Stimulated activated CD4-positive, alpha-beta T cell treated with anti-CD3 and anti-CD28 coated beads, Interleukin-4, amount 100 ng/mL, for 4 hours (primary cell): ENCODE results near the gene NDUFS6.
"Not testable (repeated sequence)": the region's sequence is repeated elsewhere in the genome, so short reads cannot be mapped to it uniquely, and the experiment has no call there.

ENCODE experiments used
- DNase-seq, 2 experiments: peaks; one replicate each; pipeline ENCODE4 v3.0.0-alpha.2; 2020

The NDUFS6 gene

DNA sequence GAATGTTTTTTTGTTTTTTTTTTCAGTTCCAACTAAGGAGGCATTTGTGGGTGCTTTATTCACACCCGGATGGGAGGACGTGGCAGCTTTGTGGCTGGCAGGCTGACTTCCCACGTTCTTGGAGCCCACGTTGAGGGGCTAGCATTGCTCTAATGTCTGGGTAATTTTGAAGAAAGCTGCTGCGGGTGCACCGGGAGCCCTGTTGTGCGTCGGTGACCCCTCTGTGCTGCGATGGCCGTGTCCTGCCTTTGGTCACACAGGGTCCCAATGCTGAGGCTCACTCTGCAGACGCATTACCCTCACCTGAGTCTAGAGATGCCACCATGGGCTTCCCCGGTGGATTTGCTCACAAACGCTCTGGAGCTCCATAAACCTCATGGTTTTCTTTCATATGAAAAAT is 34.2 kb downstream of the NDUFS6 start:
- DNase-seq: no peak

DNA sequence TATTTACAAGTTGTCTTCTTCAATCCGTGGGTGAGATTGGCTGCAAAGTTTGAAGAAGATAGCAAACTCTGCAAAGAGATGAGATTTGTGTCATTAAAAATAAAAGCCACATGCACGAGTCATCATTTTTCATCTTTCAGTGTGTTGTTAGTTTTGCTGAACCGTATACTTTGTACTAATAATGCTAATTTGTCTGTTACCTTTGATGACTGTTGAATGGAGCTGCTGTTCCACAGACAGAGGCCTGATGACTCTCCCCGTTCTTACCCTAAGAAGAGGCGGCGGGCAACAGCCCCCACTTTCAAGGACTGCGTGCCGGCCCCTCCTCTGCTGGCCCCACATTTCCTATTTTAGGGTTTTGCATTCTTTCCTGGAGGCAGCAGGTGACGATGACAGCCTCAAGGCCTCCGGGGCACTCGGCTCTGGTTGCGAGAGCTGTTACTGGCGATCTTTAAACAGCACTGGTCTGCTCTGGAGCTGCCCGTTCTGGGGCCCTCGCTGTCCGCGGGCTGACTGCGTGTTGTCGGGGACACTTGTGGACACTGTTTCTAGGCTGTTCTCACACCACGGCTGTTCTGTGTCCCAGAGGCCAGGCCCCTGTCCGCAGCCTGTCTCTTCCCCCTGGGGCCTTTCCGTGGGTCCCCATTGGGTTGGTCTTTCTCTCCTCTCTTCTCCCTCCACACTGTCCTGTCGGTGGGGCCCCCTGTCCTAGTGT is 35.1 kb downstream of the NDUFS6 start:
- no peak for DNase-seq

DNA sequence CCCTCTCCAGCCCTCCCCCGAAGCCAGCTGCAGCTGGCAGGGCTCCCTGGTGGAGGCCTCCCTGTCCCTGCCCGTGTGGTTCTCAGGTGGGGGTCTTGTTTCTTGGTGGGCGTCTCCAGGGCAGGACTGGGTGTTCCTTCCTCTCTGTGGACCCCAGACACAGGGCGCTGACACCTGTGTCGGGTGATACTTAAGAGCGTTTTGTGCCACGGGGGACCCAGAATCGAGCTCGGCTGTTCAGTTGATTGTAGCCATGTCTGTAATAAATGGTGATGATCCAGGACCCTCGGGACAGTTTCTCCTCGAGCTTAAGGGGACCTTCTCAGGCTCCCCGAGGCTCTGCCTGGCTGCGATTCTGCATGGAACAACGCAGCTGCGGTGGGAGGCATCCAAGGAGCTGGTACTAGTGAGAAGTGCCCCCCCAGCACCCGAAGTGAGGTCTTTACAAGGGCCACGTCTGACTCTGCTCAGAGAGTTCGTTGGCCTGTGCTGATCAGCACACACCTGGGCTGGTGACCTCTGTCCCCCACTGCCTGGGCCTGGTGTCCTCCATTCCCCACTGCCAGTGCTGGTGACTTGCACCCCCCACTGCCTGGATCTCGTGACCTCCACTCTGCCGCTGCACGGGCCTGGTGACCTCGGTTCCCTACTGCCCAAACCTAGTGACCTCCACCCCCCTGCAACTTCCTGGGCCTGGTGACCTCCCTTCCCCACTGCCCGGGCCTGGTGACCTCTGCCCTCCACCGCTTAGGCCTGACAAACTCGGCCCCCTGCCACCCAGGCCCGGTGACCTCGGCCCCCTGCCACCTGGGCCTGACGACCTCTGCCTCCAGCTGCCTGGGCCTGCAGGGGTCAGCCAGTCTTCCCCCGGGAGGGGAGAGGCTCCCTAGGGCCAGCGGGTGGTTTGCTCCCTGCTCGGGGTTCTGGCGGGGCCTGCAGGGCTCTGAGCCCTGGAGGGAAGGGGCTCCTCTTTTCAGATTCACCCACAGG is 36.0 kb downstream of the NDUFS6 start:
- no peak for DNase-seq

DNA sequence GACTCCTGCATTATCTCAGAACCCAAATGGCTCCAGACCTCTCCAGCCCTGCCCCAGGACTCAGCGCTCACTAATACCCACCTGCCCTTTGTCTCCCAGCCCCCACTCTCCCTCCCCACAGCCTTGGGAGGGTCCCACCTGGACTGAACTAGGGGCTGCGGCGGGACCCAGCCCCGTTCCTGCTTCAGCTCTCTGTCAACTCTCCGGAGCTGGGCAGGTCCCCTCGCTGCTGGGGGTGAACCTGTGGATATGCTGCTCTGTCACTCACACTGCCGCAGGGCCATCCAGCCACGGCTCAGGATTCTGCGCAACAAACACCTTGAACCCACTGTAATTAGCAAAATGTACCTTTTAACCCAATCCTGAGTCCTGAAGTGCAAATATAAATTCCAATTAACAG is 36.8 kb downstream of the NDUFS6 start:
- DNase-seq: no peak

DNA sequence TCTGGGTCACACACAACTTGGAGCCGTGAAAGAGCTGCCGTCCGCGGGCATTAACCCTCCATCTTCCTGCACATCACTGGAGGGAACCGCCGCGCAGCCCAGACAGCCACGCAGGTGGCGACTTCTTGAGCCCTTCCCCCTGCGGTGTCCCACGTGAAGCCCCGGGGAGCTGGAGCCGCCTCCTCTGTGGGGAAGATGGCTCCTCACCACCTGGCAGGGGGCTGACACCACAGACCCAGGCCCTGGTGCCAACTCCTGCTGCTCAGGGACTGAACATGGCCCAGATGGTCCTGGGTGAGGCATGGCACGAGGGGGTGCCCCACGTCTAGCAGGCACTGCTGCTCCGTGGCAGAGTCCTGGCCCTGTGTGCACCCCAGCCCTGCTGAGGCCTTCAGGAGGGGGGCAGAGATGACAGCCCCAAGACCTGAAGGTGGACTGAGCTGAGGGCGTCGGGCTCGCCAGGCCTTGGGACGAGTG is 38.9 kb downstream of the NDUFS6 start:
- no peak for DNase-seq

DNA sequence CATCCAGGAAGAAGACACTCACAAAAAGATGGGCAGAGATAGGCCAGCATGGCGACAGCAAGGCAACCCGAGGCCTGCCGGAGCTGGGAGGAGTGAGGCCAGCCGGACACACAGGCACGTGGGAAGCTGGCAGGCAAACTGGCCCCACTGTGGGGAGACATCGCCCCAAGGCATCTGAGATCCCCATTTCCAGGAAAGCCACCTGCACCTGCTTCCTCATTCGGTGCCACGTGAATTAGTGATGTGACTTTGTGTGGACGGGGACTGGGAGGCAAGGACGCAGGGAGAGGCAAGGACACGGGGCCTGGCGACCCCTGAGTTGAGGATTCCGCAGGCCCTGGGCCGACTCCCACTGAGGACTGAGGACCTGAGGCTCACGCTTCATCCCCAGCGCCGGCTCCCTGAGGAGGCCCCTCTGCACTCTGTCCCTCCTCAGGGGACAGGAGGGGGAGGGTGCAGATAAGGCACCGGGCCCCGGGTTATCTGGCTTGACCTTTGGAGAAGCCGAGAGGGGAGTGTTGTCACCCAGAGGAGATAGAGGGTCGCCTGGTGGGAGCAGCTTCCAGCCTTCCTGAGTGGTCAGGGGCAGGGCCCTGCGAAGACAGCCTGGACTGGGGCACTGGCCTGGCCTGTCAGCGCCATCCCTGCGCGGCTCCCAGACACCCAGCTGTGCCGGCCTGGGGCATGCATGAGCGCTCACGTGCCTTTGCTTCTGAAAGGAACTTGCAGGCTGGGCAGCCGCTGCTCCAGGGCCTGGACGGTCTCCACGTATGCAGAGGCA is 39.7 kb downstream of the NDUFS6 start:
- no peak for DNase-seq

DNA sequence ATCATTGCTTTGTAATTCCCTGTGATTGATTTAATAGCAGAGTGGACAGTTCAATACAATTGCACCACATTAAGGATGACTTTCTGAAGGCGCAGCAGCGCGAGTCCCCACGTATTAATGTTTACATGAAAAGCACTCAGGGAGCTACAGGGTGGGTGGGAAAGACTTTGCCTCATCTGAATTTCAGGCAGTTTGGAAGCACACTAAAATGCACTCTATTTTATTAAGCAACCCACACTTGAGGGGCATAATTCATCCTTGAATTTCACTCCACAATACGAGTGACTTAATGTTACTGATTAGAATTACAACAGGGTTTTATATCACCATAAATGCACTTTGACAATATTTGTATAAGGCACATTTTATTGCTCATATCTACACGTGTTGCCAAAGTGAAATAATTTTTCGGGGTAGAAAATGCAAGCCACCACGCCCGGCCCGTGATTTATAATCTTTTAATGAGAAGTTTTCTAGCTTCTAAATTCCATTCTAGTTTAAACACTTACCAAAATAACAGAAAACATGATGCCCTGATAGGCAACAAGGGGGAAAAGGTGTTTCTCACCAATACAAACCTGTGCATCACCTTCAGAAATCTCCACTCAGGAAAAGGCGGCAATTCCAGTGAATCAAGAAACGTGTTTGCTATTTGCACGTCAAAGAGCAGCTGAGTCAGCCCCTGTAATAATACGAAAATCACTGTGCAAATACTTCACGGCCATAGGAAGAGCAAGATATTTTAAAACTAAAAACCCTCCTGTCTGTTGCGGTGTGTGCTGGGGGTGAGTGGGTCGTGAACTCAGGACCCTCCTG is 41.0 kb downstream of the NDUFS6 start:
- no peak for DNase-seq

DNA sequence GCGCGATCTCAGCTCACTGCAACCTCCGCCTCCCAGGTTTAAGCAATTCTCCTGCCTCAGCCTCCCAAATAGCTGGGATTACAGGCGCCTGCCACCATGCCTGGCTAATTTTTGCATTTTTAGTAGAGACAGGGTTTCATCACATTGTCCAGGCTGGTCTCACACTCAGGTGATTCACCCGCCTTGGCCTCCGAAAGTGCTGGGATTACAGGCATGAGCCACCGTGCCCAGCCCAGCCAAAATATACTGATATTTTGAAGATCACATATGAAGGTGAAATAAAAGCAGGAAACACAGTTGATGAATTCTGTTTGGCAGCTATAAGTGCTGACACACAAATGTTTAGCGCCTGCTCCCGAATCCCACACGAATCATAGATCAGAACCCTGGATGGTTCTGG is 42.6 kb downstream of the NDUFS6 start:
- not testable (repeated sequence) for DNase-seq

DNA sequence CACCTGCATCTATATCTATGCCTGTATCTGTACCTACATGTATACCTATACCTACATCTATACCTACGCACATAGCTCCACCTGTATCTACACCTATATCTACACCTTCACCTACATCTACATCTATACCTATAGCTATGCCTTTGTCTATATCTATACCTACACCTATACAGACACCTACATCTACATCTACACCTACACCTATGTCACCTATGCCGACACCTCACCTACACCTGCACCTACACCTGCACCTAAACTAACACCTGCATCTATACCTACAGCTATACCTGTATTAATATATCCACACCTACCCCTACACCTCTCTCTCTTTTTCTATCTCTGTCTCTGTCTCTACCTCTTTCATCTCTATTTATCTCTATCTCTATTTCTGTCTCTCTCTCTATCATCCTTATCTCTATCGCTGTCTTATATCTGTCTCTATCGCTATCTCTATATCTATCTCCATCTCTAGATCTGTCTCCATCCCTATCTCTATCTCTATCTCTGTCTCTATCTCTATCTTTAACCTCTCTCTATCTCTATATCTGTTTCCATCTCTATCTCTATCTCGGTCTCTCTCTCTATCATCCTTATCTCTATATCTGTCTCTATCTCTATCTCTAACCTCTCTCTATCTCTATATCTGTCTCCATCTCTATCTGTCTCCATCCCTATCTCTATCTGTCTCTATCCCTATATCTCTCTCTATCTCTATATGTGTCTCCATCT is 43.7 kb downstream of the NDUFS6 start:
- no peak for DNase-seq

DNA sequence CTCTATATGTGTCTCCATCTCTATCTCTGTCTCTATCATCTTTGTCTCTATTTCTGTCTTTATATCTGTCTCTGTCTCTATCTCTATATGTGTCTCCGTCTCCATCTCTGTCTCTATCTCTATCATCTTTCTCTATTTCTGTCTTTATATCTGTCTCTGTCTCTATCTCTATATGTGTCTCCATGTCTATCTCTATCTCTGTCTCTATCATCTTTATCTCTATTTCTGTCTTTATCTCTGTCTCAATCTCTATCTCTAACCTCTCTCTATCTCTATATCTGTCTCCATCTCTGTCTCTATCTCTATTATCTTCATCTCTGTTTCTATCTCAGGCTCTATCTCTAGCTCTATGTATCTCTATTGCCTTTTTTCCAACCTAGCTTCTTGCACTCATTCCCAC is 44.5 kb downstream of the NDUFS6 start:
- DNase-seq: no peak

DNA sequence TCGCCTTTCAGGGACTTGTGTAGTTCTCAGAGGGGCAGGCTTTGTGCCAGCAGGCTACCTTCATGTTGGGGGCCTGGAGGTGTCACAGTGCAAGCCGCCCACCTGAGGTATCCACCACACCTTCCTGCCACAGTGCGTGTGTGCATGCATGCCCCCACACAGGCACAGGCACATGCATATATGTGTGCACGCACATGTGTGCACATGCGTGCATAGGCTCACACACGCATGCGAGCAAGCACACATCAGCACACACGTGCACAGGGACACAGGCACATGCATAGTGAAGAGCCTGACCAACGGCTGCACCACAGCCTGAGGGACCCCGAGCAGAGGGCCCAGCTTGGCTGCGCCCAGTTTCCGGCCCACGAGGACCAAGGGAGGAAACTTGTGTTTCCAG is 45.4 kb downstream of the NDUFS6 start:
- DNase-seq: no peak

DNA sequence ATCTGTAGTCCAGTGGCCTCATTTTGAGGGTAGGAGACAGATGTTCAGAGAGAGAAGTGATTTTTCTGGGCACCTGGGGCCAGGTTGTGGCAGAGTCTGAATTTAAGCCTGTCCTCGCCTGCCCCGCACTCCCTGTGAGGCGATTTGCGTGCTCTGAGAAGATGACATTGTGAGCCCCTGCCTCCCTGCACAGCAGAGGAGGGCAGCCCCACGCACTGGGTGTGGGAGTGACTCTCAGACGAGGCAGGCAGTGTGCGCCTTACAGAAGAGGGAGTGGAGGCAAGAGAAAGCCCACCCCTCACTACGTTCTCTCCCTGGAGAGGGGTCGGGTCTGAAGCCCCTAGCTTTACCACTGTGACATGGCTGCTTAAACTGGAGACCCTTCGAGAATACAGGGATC is 45.8 kb downstream of the NDUFS6 start:
- no peak for DNase-seq

DNA sequence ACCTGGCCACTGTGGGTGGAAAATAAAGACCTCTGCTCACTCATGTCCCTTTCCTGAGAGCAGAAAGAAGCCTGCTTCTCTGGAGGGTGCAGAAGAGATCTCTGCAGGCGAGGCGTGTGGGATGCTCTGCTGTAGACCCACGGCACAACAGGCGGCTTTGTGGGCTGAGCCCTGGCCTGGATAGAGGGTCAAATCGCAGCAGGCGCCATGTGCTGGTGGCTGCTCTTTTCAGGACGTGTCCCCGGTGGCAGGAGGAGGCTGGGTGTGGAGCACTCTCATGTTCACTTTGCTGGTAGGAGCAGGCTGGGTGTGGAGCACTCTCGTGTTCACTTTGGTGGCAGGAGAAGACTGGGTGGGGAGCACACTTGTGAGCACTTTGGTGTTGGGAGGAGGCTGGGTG is 46.4 kb downstream of the NDUFS6 start:
- no peak for DNase-seq

DNA sequence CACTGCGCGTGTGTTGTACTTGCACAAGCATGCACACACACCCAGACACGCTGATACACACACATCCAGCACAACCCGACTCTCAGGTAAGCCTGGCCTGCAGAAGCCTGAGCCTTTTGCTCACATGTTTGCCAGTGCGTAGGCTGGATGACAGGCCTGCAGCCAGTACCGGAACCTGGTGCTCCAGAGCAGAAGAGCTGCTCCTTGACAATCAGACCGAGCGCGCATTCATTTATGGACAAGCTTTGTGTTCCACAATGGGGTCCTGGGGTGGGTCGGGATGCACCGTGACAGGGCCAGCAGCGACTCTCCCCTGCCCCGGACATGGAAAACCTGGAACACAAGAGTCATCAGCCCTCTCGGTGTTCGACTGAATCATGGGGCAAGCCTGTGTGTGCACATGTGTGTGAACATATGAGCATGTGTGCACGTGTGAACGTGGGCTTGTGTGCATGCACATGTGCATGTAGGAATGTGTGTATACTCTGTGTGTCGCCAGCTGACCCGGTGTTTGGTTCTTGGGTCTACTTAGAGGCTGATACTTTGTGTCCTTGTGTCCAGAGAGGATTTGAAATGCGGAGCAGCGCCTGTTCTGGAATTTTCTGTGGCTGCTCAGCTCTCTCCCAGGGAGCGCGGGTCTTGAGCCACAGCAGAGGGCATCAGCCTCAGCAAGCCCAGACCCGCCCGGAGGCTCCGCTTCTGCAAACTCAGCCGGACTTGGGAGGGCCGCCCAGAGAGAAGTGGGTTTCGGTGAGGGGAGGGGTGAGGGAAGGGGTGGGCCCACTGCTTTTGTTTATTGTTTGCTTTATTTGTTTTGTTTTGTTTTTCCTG is 49.3 kb downstream of the NDUFS6 start:
- no peak for DNase-seq

DNA sequence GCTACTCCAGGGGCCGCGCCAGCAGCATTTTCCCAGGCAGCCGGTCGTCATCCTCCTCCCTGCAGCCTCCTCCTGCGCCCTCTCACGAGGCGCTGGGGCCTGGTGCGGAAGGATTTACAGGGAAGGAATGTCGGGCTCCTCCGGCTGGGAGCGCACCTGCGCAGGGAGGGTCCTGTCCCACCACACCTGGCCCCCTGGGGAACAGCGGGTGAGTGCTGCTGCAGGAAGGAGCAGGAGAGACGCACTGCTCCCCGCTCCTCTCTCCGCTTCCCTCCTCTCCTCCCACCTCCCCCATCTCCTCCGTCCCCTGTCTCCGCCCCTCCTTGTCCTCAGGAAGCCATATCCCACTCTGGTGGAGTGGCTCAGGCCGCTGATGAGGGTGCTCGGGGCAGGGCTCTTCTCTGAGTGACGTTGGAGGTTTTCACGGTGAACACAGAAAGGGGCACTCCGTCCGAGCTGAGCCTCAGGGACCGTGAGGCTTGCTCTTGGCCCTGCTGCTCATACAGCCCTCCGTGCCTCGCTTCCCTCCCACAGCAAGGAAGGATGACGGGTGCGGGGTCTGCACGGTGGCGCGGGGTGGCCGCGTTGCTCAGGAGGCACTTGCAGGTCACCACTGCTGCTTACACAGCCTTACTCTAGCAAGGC is 50.2 kb downstream of the NDUFS6 start:
- DNase-seq: no peak

DNA sequence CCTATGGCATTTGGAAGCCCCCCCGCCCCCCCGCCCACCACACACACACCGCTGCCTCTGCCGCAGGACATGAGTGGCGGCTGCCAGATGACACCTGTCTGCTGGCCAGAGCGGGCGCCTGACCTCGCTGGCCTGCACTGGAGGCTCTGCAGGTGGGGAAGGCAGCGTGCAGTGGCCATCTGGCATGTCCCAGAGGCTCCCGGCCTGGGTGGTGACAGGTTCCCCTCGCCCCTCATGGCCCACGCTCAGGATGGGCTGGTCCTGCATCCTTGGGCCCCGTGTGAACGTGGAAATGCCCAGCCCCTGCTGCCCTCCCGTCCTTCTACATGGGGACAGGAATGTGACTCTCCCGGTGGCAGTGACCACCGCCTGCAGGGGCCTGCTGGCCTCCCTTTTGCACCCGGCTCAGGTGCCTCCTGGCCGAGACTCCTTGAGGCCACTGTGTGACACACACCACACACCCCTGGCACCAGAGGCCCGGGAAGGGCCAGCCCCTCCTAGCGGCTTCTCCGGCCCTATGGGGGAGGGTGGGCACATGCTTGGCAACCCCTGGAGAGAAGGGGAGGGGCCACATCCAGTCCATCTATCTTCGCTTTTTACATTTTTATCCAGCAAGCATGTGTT is 51.2 kb downstream of the NDUFS6 start:
- no peak for DNase-seq

DNA sequence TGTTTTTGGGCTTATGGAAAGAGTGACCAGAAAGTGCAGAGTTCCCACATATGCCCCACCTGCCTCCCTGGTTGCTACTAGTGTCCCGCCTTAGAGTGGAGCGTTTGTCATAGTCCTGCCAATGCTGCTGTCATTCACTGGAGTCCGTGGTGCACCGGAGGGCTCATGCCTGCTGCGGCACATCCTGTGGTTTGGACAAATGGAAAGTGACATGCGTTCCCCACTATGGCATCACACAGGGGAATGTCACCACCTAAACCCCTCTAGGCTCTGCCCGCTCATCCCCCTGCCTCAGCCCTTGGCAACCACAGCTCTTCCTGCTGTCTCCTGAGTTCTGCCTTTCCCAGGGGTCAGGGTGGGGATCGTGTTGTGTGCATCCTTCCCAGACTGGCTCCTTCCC is 52.3 kb downstream of the NDUFS6 start:
- DNase-seq: no peak

DNA sequence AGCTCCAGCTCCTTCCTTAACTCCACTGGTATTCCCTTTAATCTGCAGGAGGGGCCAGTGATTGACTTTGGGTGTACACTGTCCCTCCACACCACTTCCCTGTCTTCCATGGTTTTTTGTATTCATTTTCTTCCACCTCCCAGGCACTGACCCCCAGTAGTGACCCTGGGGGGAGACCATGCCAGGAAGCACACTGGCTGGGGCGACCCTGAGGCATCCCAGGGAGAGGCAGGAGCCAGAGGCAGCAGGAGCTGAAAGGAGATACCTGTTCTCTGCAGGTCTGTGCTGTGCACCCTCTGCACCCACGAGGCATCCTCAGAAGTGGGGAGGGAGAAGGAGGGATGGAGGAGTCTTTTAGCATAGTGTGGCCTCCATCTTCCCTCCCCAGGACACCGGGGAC is 53.9 kb downstream of the NDUFS6 start:
- DNase-seq: no peak

DNA sequence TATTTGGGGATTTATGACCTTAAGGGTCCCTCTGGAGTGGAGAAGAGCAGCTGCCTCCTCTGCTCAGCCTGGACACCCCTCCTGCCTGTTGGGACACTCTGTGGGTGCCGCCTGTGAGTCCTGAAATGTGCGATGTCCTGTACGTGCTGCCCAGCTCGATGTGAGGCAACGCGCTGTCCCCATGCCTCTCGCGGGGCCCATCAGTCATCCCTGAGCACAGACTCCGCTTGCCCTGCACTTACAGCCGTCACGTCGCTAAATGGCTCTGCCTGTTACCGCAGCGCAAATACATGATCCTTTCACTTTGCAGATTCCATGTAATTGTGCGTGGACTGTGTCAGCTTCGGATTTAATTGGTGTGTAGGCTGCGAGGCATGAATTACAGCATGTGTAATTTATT is 54.4 kb downstream of the NDUFS6 start:
- no peak for DNase-seq
